ENCODE data around the gene SRL.

DNA sequence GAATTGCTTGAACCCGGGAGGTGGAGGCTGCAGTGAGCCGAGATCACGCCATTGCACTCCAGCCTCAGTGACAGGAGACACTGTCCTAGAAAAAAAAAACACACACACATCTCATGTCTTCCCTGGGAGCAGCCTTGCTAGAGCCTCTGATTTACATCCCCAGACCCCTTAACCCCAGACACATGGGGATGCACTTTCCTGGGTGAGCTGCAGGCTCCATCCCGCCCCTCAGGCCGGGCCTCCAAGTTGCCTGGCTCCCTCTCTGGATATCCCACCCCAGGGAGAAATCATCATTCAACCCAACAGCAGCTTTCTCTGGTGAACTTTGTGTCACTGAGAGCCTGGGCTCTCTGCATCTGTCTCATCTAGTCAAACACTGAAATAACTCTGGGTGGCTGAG lies 21.5 kb downstream of the SRL start:
- TF ChIP-seq MAFK (IDR thresholded peaks at IDR 0.05; ENCODE audit: low read depth, low read length) (no peak), JUN (IDR thresholded peaks at IDR 0.05; ENCODE audit: low read depth, low read length) (no peak), POLR2AphosphoS5 (IDR thresholded peaks at IDR 0.05; ENCODE audit: low read depth, low read length) (no peak), POLR2A (IDR thresholded peaks at IDR 0.05; ENCODE audit: control extremely low read depth in 1 of 2, low read depth in 2 of 2, low read length in 2 of 2) (no peak), EGR1 (IDR thresholded peaks at IDR 0.05; ENCODE audit: borderline replicate concordance, low read depth, low read length) (no peak)
- TF ChIP-seq, protein P1, sequence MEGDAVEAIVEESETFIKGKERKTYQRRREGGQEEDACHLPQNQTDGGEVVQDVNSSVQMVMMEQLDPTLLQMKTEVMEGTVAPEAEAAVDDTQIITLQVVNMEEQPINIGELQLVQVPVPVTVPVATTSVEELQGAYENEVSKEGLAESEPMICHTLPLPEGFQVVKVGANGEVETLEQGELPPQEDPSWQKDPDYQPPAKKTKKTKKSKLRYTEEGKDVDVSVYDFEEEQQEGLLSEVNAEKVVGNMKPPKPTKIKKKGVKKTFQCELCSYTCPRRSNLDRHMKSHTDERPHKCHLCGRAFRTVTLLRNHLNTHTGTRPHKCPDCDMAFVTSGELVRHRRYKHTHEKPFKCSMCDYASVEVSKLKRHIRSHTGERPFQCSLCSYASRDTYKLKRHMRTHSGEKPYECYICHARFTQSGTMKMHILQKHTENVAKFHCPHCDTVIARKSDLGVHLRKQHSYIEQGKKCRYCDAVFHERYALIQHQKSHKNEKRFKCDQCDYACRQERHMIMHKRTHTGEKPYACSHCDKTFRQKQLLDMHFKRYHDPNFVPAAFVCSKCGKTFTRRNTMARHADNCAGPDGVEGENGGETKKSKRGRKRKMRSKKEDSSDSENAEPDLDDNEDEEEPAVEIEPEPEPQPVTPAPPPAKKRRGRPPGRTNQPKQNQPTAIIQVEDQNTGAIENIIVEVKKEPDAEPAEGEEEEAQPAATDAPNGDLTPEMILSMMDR (IDR thresholded peaks at IDR 0.05; ENCODE audit: control extremely low read depth in 1 of 3, insufficient read depth in 1 of 3, low read depth in 1 of 3, low read length in 3 of 3) = no peak

All from H1 (cell line).